Natural killer cell (primary cell): Measurements from ENCODE around the gene LRP1B. TPM values are rescaled to one million over a fixed set of nuclear protein-coding genes. Genes with fewer than 3 reads are reported as not detected.

Source experiments
- ATAC-seq, 3 donors: fragments of 150-1000 bp in 2 of 3; fragments of 200-7000 bp in 1 of 3; cut with Tn5 transposase; 1 replicate in 1 of 3; 2 replicates in 2 of 3; pipeline ENCODE4 v1.10.0; 2021; ENCODE audit warnings: mild to moderate bottlenecking in 2 of 3, moderate library complexity in 2 of 3
- DNase-seq, 2 donors: peaks; one replicate each; pipeline versions ENCODE4 v3.0.0 to v3.0.0-alpha.2; 2013 to 2021; ENCODE audit warnings: mixed read lengths in 1 of 2
- H3K27ac ChIP-seq: one replicate; pipeline ENCODE4 v1.5.1; 2013; ENCODE audit warnings: mild to moderate bottlenecking, low read length
- H3K27me3 ChIP-seq: one replicate; pipeline ENCODE4 v1.6.1; 2013; ENCODE audit warnings: low read length; ENCODE audit not compliant: control insufficient read depth, insufficient read depth
- H3K36me3 ChIP-seq: one replicate; pipeline ENCODE4 v1.6.1; 2013; ENCODE audit warnings: low read length; ENCODE audit not compliant: control insufficient read depth, insufficient read depth
- H3K4me1 ChIP-seq: one replicate; pipeline ENCODE4 v1.6.1; 2013; ENCODE audit warnings: low read length; ENCODE audit not compliant: control insufficient read depth, insufficient read depth
- H3K4me3 ChIP-seq: one replicate; pipeline ENCODE4 v1.5.1; 2013; ENCODE audit warnings: low read length
- H3K9me3 ChIP-seq: one replicate; pipeline ENCODE4 v1.6.1; 2013; ENCODE audit warnings: low read length; ENCODE audit not compliant: control insufficient read depth, insufficient read depth
- H3K27ac Mint-ChIP-seq, 2 donors: one replicate each; pipeline ENCODE4 v1.8.0; 2022; ENCODE audit warnings: mild to moderate bottlenecking in 2 of 2, mixed read lengths in 2 of 2, moderate library complexity in 1 of 2
- H3K27me3 Mint-ChIP-seq, 2 donors: one replicate each; pipeline ENCODE4 v1.8.0; 2022; ENCODE audit warnings: low read depth in 2 of 2, mixed read lengths in 2 of 2
- H3K36me3 Mint-ChIP-seq: one replicate; pipeline ENCODE4 v1.8.0; 2022; ENCODE audit warnings: mixed read lengths
- H3K4me1 Mint-ChIP-seq, 2 donors: one replicate each; pipeline ENCODE4 v1.8.0; 2022; ENCODE audit warnings: mixed read lengths in 2 of 2
- H3K4me3 Mint-ChIP-seq: one replicate; pipeline ENCODE4 v1.8.0; 2022; ENCODE audit warnings: mild to moderate bottlenecking, moderate library complexity, mixed read lengths
- H3K9me3 Mint-ChIP-seq, 2 donors: one replicate each; pipeline ENCODE4 v1.8.0; 2022; ENCODE audit warnings: mixed read lengths in 2 of 2
- WGBS: methylation state at CpG from one replicate; pipeline ENCODE4 v1.1.7; 2013; ENCODE audit warnings: missing lambda C conversion rate; ENCODE audit not compliant: insufficient coverage; 5-methylcytosine and 5-hydroxymethylcytosine counted together
- intact Hi-C: fragments of 100-400 bp; cut with micrococcal nuclease; formaldehyde crosslinking; loops from one replicate; pipeline ENCODE4 v1.14.2; 2022
- total RNA-seq, 4 donors: library from RNA; stranded (reverse); fragments of 120-200 nt in 1 of 4; gene quantifications; one replicate each; pipeline versions ENCODE4 v1.2.3 to v1.2.4, GENCODE V29; 2013 to 2022
- TF ChIP-seq, protein P1 (sequence below): fragments of 200-600 bp; IDR thresholded peaks from one replicate; pipeline ENCODE4 v1.8.0; 2022; ENCODE audit warnings: antibody characterized with exemption

The LRP1B gene
- total RNA-seq, 3 donors from 2014 or later (not counting 1 experiment from before 2014, with no cell fraction given) = 0.05 TPM; not detected in 2

DNA sequence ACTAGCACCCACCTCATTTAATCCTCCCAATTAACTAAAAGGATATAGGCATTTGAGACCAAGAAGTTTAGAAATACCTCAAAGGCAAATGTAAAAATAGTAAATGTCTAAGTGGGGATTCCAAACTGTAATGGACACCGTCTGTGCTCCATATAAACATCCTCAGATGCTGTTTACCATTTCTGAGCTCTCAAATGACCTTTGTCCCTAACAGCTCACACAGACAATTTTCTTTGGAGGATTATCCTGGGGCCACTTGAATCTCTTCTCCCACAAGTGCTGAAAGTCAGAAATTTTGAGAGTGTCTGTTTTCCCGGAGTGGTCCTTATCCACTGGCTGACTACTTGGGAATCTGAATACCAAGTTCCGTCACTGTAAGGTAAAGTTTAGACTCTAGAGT lies 1418.9 kb downstream of the LRP1B start:
- H3K9me3 Mint-ChIP-seq = peaks cover 2 to 18% of the 10 kb centered on the region in 2 donors
- ATAC-seq = no peak
- H3K4me1 Mint-ChIP-seq = no peaks in the 10 kb centered on the region

DNA sequence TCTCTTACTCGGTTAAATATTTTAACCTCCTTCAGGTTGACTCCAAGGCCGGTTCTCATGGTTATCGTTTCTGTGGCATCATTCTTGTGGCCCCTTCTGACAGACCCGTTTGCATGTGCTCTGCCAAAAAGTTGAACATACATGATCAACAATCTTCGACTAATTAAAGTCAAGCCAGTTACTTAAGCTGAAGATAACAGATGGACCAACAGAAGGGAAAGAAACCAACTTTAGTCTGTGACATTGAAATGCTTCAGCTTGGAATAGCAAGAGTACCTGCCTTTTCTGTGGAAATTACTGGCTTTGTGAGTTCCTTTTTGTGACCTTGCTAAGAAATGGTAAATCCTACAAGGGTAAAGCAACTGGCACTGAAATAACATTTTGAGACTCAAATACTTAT lies 1429.1 kb downstream of the LRP1B start:
- intact Hi-C loops = no loop called here
- no peak for ATAC-seq

More for the DNA sequence above, 1418.9 kb downstream of the LRP1B start:
- Mint-ChIP-seq H3K4me3 (no peak overlapping the region), H3K36me3 (no peaks in the 10 kb centered on the region), H3K27ac (no peak overlapping the region), H3K27me3 (no peaks in the 10 kb centered on the region)
- Histone ChIP-seq H3K36me3 (no peaks in the 10 kb centered on the region), H3K27ac (no peak overlapping the region), H3K4me1 (no peaks in the 10 kb centered on the region), H3K9me3 (no peaks in the 10 kb centered on the region), H3K27me3 (no peaks in the 10 kb centered on the region), H3K4me3 (no peak overlapping the region)
- intact Hi-C loops = no loop called here
- no peak for DNase-seq
- TF ChIP-seq, protein P1, sequence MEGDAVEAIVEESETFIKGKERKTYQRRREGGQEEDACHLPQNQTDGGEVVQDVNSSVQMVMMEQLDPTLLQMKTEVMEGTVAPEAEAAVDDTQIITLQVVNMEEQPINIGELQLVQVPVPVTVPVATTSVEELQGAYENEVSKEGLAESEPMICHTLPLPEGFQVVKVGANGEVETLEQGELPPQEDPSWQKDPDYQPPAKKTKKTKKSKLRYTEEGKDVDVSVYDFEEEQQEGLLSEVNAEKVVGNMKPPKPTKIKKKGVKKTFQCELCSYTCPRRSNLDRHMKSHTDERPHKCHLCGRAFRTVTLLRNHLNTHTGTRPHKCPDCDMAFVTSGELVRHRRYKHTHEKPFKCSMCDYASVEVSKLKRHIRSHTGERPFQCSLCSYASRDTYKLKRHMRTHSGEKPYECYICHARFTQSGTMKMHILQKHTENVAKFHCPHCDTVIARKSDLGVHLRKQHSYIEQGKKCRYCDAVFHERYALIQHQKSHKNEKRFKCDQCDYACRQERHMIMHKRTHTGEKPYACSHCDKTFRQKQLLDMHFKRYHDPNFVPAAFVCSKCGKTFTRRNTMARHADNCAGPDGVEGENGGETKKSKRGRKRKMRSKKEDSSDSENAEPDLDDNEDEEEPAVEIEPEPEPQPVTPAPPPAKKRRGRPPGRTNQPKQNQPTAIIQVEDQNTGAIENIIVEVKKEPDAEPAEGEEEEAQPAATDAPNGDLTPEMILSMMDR = no peak
- WGBS = 90% methylated on average over 3 of the region's 3 CpGs

GRCh38 chr2:140698636-140699035 lies 1432.2 kb downstream of the LRP1B start:
- peaks cover under 1% of the 10 kb centered on the region for H3K9me3 ChIP-seq
- intact Hi-C loops = no loop called here
- no peak overlapping the region for H3K27ac ChIP-seq
- ATAC-seq (no peak), DNase-seq (no peak)
- TF ChIP-seq, protein P1 = no peak
- Mint-ChIP-seq H3K36me3 (no peaks in the 10 kb centered on the region), H3K27ac (no peak overlapping the region), H3K4me3 (no peak overlapping the region), H3K9me3 (peaks cover 10 to 17% of the 10 kb centered on the region in 2 donors), H3K4me1 (no peaks in the 10 kb centered on the region), H3K27me3 (no peaks in the 10 kb centered on the region)
- H3K27me3 ChIP-seq = no peaks in the 10 kb centered on the region
- H3K4me3 ChIP-seq = no peak overlapping the region
- no peaks in the 10 kb centered on the region for H3K36me3 ChIP-seq
- no peaks in the 10 kb centered on the region for H3K4me1 ChIP-seq
- WGBS = no CpG with 5 or more reads among the region's 2 CpGs

More for the DNA sequence above, 1429.1 kb downstream of the LRP1B start:
- 89% methylated on average over 5 of the region's 5 CpGs for WGBS
- H3K4me3 ChIP-seq = no peak overlapping the region
- no peaks in the 10 kb centered on the region for H3K4me1 Mint-ChIP-seq
- peaks cover 5 to 10% of the 10 kb centered on the region in 2 donors for H3K9me3 Mint-ChIP-seq
- no peaks in the 10 kb centered on the region for H3K36me3 ChIP-seq
- H3K36me3 Mint-ChIP-seq = no peaks in the 10 kb centered on the region
- no peaks in the 10 kb centered on the region for H3K27me3 ChIP-seq
- TF ChIP-seq, protein P1 = no peak
- no peak overlapping the region for H3K27ac ChIP-seq
- no peak overlapping the region for H3K27ac Mint-ChIP-seq
- DNase-seq = no peak
- H3K4me1 ChIP-seq = no peaks in the 10 kb centered on the region
- H3K4me3 Mint-ChIP-seq = no peak overlapping the region
- H3K27me3 Mint-ChIP-seq = no peaks in the 10 kb centered on the region
- no peaks in the 10 kb centered on the region for H3K9me3 ChIP-seq

- no peaks in the 10 kb centered on the region for H3K4me1 ChIP-seq
- Mint-ChIP-seq H3K36me3 (no peaks in the 10 kb centered on the region), H3K9me3 (peaks cover 10% of the 10 kb centered on the region in 2 donors), H3K27me3 (no peaks in the 10 kb centered on the region), H3K4me1 (no peaks in the 10 kb centered on the region), H3K27ac (no peak overlapping the region), H3K4me3 (no peak overlapping the region)
- 81% methylated on average over 3 of the region's 3 CpGs for WGBS
- H3K36me3 ChIP-seq = no peaks in the 10 kb centered on the region
- intact Hi-C loops = no loop called here
- peaks cover 3% of the 10 kb centered on the region for H3K9me3 ChIP-seq
- TF ChIP-seq, protein P1 = no peak
- no peaks in the 10 kb centered on the region for H3K27me3 ChIP-seq
- DNase-seq = no peak
- ATAC-seq = no peak
- no peak overlapping the region for H3K27ac ChIP-seq
- no peak overlapping the region for H3K4me3 ChIP-seq
These were observed 1434.4 kb downstream of the LRP1B start for GRCh38 chr2:140696449-140696848.
